Suprapubic skin (tissue), 4 donors: Measurements from ENCODE around the gene SCD5. TPM values are rescaled to one million over a fixed set of nuclear protein-coding genes. Genes with fewer than 3 reads are reported as not detected.
A peak's percentile ranks its signal among the peaks of the same experiment; 100 is the strongest.

ENCODE experiments used
- DNase-seq, 2 donors: peaks; one replicate each; pipeline ENCODE4 v3.0.0-alpha.2; 2019; ENCODE audit warnings: low spot score in 2 of 2
- H3K27ac ChIP-seq: fragments of 200-600 bp; sonication (generic); one replicate; pipeline ENCODE4 v1.5.1; 2019
- H3K27me3 ChIP-seq: fragments of 200-600 bp; sonication (generic); one replicate; pipeline ENCODE4 v1.5.1; 2019
- H3K36me3 ChIP-seq: fragments of 200-600 bp; sonication (generic); one replicate; pipeline ENCODE4 v1.5.1; 2019
- H3K4me1 ChIP-seq: fragments of 200-600 bp; sonication (generic); one replicate; pipeline ENCODE4 v1.5.1; 2019
- H3K4me3 ChIP-seq: fragments of 200-600 bp; sonication (generic); one replicate; pipeline ENCODE4 v1.5.1; 2019; ENCODE audit warnings: mild to moderate bottlenecking
- H3K9me3 ChIP-seq: fragments of 200-600 bp; sonication (generic); one replicate; pipeline ENCODE4 v1.5.1; 2019
- EP300 ChIP-seq: sonication (generic); formaldehyde crosslinking; IDR thresholded peaks from one replicate; pipeline ENCODE4 v1.6.1; 2017; ENCODE audit warnings: antibody characterized with exemption
- POLR2A ChIP-seq, 2 donors: fragments of 450-650 bp; IDR thresholded peaks; one replicate each; pipeline ENCODE4 v1.6.1; 2017; ENCODE audit warnings: antibody characterized with exemption in 2 of 2, mild to moderate bottlenecking in 2 of 2, moderate library complexity in 2 of 2
- POLR2AphosphoS5 ChIP-seq, 3 donors: sonication (generic); formaldehyde crosslinking; IDR thresholded peaks; one replicate each; pipeline ENCODE4 v1.6.1; 2017; ENCODE audit warnings: antibody characterized with exemption in 3 of 3
- WGBS: methylation state at CpG from one replicate; pipeline ENCODE4 v1.1.5; 2018; 5-methylcytosine and 5-hydroxymethylcytosine counted together
- total RNA-seq, 4 donors: library from RNA; depleted of rRNA; stranded (reverse); fragments of >200 nt; gene quantifications; one replicate each; pipeline ENCODE4 v1.1.0, GENCODE V29; 2016
- TF ChIP-seq, protein P1 (sequence below), 2 donors: fragments of 200-600 bp in 1 of 2; fragments of 450-650 bp in 1 of 2; sonication (generic) in 1 of 2; IDR thresholded peaks; one replicate each; pipeline ENCODE4 v1.5.1; 2016 to 2019; ENCODE audit warnings: antibody characterized with exemption in 2 of 2, mild to moderate bottlenecking in 1 of 2, moderate library complexity in 1 of 2

SCD5 gene
- total RNA-seq, 4 donors from 2014 or later = 5.6 to 13.2 (median 7.6) TPM

DNA sequence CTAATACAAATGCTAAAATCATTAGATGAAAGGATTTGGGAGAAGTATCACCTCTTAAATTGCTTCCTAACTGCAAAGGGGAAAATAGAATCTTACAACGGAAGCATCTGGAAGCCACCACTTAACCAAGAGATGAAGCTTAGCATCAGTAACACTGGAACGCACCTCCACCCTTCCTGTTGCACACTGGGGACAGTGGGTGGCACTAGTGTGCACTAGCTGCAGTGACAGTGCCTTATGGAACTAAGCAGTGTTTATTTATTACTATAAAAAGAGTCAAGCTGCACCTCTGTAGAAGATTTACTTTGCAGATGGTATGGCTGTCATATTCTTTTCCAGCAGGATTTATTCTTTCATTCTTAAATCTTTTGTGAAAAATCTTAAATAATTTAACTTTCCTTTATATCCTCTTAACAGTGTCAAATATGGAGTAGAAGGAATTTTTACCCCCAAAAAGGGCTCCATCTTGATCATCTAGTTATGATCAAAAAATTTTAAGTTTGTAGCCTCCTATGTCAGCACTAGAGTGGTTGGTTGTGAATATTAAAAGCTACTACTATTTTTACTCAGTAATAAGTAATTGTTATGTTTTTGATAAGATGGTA is 76.7 kb downstream of the SCD5 start:
- no peaks in the 10 kb centered on the region for H3K4me1 ChIP-seq
- no peak overlapping the region for H3K27ac ChIP-seq
- WGBS = 38% methylated on average over 2 of the region's 2 CpGs
- no peaks in the 10 kb centered on the region for H3K36me3 ChIP-seq
- H3K27me3 ChIP-seq = no peaks in the 10 kb centered on the region
- TF ChIP-seq, protein P1, sequence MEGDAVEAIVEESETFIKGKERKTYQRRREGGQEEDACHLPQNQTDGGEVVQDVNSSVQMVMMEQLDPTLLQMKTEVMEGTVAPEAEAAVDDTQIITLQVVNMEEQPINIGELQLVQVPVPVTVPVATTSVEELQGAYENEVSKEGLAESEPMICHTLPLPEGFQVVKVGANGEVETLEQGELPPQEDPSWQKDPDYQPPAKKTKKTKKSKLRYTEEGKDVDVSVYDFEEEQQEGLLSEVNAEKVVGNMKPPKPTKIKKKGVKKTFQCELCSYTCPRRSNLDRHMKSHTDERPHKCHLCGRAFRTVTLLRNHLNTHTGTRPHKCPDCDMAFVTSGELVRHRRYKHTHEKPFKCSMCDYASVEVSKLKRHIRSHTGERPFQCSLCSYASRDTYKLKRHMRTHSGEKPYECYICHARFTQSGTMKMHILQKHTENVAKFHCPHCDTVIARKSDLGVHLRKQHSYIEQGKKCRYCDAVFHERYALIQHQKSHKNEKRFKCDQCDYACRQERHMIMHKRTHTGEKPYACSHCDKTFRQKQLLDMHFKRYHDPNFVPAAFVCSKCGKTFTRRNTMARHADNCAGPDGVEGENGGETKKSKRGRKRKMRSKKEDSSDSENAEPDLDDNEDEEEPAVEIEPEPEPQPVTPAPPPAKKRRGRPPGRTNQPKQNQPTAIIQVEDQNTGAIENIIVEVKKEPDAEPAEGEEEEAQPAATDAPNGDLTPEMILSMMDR (IDR thresholded peaks at IDR 0.05) = no peak
- no peak for TF ChIP-seq POLR2AphosphoS5 (IDR thresholded peaks at IDR 0.05)
- no peak for TF ChIP-seq POLR2A (IDR thresholded peaks at IDR 0.05)
- no peak for TF ChIP-seq EP300
- H3K9me3 ChIP-seq = no peaks in the 10 kb centered on the region
- H3K4me3 ChIP-seq = no peak overlapping the region
- DNase-seq = no peak

DNA sequence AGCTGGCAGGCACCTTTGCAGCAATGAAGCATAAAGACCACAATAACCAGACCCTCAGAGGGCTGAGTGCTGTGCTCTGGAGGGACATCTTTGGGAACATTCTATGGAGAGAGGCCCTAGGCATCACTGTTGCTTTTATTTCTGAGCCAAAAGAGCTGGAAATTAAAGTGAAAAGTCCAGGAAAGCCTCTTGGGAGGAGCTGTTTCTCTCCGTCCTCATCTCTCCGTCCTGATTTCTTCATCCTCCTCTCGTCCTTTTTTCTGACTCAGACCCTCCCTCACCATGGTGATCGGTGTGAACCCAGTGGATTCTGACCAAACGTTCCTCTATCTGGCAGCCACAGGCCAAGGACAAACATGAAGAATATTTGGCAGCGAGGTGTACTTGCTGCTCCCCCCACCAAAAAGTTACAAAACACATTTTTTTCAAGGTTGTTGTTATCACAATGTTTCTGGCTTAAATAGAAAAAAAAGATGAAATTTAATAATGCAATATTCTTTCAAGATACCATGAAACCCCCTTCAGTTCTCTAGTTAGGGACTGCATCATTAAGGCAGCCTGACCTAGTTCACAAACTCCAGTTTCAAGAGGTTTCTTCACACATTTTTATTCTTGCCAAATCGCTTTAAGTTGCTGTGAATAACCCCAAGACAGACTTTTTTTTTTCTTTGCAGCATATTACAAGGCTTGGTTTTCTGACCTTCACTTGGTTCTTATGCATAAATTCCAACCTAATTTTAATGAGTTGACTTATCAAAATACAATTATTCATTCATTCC is 80.2 kb downstream of the SCD5 start:
- 57% methylated on average over 7 of the region's 7 CpGs for WGBS
- Histone ChIP-seq H3K4me3 (no peak overlapping the region), H3K4me1 (no peaks in the 10 kb centered on the region), H3K9me3 (no peaks in the 10 kb centered on the region), H3K36me3 (no peaks in the 10 kb centered on the region), H3K27me3 (no peaks in the 10 kb centered on the region), H3K27ac (no peak overlapping the region)
- DNase-seq = no peak
- TF ChIP-seq EP300 = no peak
- no peak for TF ChIP-seq POLR2A (IDR thresholded peaks at IDR 0.05)
- no peak for TF ChIP-seq POLR2AphosphoS5 (IDR thresholded peaks at IDR 0.05)
- TF ChIP-seq, protein P1 (IDR thresholded peaks at IDR 0.05) = no peak

DNA sequence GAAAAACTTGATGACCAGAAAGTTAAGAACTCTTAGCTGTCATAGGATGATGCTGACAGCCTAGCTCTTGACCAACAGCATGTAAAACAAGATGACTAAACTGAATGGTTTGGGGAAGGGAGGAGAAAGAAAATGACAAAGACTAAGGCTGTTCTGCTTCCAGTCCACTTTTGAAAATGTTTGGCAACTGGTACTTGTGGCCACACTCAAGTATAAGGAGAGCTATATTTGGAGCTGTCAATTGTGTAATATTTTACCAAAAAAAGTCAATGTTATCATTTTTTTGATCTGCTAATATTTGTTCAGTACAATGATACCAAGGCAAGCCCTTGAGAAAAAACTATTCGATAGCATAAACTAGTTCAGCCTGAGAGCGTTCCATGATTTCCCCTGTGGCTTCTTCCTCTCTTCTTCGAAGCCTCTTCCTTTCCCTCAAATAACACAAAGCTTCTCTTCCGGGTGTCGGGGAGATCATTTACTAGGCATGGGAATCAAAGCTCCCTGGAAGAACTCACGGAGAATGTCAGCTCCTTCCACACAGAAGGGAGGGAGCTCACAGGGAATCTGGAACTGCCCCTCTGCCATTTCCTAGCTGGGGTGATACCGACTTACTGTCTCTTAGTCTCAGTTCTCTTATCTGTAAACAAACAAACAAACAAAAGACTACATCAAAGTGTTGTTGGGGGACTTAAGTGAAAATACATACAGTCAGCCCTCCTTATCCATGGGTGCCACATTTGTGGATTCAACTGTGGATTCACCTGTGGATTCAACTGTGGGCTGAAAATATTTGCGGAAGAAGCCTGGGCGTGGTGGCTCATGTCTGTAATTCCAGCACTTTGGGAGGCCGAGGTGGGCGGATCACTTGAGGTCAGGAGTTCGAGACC is 82.6 kb downstream of the SCD5 start:
- no peak for DNase-seq
- H3K27me3 ChIP-seq = no peaks in the 10 kb centered on the region
- no peak overlapping the region for H3K4me3 ChIP-seq
- H3K27ac ChIP-seq = peak overlapping the region; percentile 40
- no peaks in the 10 kb centered on the region for H3K9me3 ChIP-seq
- no peaks in the 10 kb centered on the region for H3K4me1 ChIP-seq
- WGBS = 71% methylated on average over 12 of the region's 12 CpGs
- TF ChIP-seq EP300 = no peak
- TF ChIP-seq, protein P1 (IDR thresholded peaks at IDR 0.05) = no peak
- no peak for TF ChIP-seq POLR2A (IDR thresholded peaks at IDR 0.05)
- TF ChIP-seq POLR2AphosphoS5 (IDR thresholded peaks at IDR 0.05) = no peak
- H3K36me3 ChIP-seq = no peaks in the 10 kb centered on the region

DNA sequence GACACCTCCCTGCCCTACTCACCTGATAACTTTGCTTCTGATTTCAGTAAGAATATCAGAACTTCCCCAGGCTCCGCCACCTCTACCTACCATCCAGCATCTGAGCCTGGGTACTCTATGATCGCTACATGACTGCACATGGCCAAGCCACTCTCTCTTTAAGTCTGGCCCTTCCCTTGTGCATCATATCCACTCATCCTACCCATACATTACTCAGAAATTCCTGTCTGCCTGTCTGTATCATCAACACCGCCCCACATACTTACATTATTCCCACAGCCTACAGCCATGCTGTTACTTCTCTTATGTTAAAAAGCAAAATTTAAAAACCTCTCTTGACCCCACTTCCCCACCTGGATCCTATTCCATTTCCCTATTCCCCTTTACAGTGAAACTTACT is 84.7 kb downstream of the SCD5 start:
- H3K9me3 ChIP-seq = no peaks in the 10 kb centered on the region
- DNase-seq = no peak
- H3K4me1 ChIP-seq = peaks cover 4% of the 10 kb centered on the region
- H3K4me3 ChIP-seq = no peak overlapping the region
- no peak for TF ChIP-seq EP300
- no peak for TF ChIP-seq POLR2AphosphoS5 (IDR thresholded peaks at IDR 0.05)
- no peak for TF ChIP-seq POLR2A (IDR thresholded peaks at IDR 0.05)
- TF ChIP-seq, protein P1 (IDR thresholded peaks at IDR 0.05) = no peak
- no peak overlapping the region for H3K27ac ChIP-seq
- H3K27me3 ChIP-seq = no peaks in the 10 kb centered on the region
- 93% methylated on average over 3 of the region's 3 CpGs for WGBS
- no peaks in the 10 kb centered on the region for H3K36me3 ChIP-seq

DNA sequence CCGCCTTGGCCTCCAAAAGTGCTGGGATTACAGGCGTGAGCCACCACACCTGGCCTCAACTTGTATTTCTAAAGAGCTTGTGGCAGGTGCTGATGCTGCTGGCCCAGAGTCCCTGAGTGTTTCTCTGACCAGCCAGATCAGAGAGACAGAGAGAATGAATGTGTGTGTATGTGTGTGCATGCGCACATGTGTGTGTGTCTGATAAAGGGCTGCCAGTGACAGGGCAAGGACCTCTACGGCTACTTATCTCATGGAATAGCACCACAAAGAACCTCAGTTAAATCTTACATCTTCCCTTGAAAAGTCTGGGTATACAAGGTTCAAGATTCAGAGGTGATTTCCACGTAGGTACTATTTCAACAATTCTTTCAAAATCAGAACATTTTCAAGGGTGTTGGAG is 86.0 kb downstream of the SCD5 start:
- no peak for DNase-seq
- Histone ChIP-seq H3K27ac (no peak overlapping the region), H3K9me3 (no peaks in the 10 kb centered on the region), H3K36me3 (no peaks in the 10 kb centered on the region), H3K4me3 (no peak overlapping the region), H3K27me3 (no peaks in the 10 kb centered on the region), H3K4me1 (peaks cover 4% of the 10 kb centered on the region)
- WGBS = 90% methylated on average over 5 of the region's 5 CpGs
- no peak for TF ChIP-seq POLR2AphosphoS5 (IDR thresholded peaks at IDR 0.05)
